ENCODE data around the gene CHSY1. TPM values are rescaled to one million over a fixed set of nuclear protein-coding genes. Genes with fewer than 3 reads are reported as not detected.

Gene CHSY1
- total RNA-seq, 2 donors from 2014 or later: 26.4 to 31.1 TPM

DNA sequence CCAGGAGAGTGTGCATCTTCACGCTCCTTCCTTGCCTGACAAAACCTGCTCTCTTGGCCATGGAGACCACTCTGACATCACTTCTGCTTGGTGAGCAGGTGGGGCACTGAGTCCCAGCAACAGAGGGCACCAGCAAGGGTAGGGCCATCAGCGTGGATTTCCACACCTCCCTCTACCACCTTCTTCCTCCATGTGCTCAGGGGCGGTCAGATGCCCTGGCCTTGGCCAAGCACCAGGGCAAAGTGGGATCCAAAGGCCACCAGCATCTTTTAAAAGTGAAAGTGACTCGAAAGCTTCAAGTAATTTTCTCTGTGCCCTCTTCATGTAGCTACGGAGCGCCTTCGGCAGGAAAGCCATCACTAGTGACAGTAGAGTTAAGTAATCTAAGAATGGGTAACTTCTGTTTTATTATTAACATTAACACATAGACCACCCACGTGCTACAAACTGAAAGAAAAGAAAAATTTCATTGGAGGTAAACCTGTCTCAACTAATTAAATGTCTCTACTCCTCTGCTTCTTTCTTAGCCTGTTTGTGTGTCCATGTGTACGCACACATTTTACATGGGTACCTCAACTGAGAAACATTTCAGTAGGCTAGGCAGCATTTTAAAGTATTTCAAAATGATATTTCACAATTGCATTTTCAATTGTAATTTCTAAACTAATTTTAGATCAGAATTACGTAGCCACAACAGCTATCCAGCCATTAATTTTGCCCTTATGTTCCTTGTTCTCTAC lies 57.9 kb downstream of the CHSY1 start:
- peak overlapping the region; percentile 31 for H3K27ac Mint-ChIP-seq
- peaks cover 97% of the 10 kb centered on the region for H3K4me1 Mint-ChIP-seq (ENCODE audit: low read depth)
- ATAC-seq (replicated peaks in 1 of 2): no peak
- DNase-seq: no peak
- no peaks in the 10 kb centered on the region for H3K9me3 Mint-ChIP-seq
- H3K27me3 Mint-ChIP-seq (ENCODE audit: low read depth): no peaks in the 10 kb centered on the region
- H3K4me3 Mint-ChIP-seq: peak overlapping the region; percentile 80 to 81
- peaks cover 0 to 6% of the 10 kb centered on the region in 2 donors for H3K36me3 Mint-ChIP-seq (ENCODE audit: insufficient read depth in 2 of 2)

- no peaks in the 10 kb centered on the region for H3K9me3 Mint-ChIP-seq
- no peak overlapping the region for H3K27ac Mint-ChIP-seq
- peak overlapping the region; percentile 14 to 80 for H3K4me3 Mint-ChIP-seq
- no peak for DNase-seq
- peaks cover 0 to 7% of the 10 kb centered on the region in 2 donors for H3K36me3 Mint-ChIP-seq (ENCODE audit: insufficient read depth in 2 of 2)
- H3K4me1 Mint-ChIP-seq (ENCODE audit: low read depth): peaks cover 97% of the 10 kb centered on the region
- no peak for ATAC-seq (replicated peaks in 1 of 2)
- H3K27me3 Mint-ChIP-seq (ENCODE audit: low read depth): no peaks in the 10 kb centered on the region
These were observed 58.7 kb downstream of the CHSY1 start for GRCh38 chr15:101193120-101193644.

DNA sequence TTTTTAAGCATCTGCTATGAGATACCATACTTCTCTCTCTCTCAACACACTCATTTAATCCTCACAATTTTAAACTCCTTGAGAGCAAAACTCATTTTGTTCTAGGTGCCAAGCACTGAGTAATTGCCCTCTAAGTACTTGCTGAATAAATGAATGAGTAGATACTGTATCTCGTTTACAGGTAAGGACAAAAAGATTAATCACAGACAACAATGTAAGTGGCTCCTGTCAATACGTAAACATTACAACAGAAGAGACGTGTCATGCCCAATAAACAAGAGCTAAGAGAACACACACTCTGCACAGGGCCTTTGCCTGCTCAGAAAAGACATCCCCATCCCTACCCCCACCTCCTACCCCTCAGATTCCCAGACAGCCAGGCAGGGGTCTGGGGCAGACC lies 59.8 kb downstream of the CHSY1 start:
- H3K9me3 Mint-ChIP-seq: no peaks in the 10 kb centered on the region
- peak overlapping the region; percentile 68 for H3K27ac Mint-ChIP-seq
- peaks cover 0 to 12% of the 10 kb centered on the region in 2 donors for H3K36me3 Mint-ChIP-seq (ENCODE audit: insufficient read depth in 2 of 2)
- H3K27me3 Mint-ChIP-seq (ENCODE audit: low read depth): no peaks in the 10 kb centered on the region
- peaks cover 98% of the 10 kb centered on the region for H3K4me1 Mint-ChIP-seq (ENCODE audit: low read depth)
- peak overlapping the region; percentile 2 to 20 for H3K4me3 Mint-ChIP-seq
- DNase-seq (no peak), ATAC-seq (replicated peaks in 1 of 2) (peak; percentile 14 to 16)

GRCh38 chr15:101191242-101191641 lies 60.6 kb downstream of the CHSY1 start:
- H3K4me3 Mint-ChIP-seq: peak overlapping the region in 1 of 2 donors; percentile 14
- ATAC-seq (replicated peaks in 1 of 2) (peak; percentile 39 to 46), DNase-seq (no peak)
- peaks cover 99% of the 10 kb centered on the region for H3K4me1 Mint-ChIP-seq (ENCODE audit: low read depth)
- peak overlapping the region; percentile 52 for H3K27ac Mint-ChIP-seq
- no peaks in the 10 kb centered on the region for H3K27me3 Mint-ChIP-seq (ENCODE audit: low read depth)
- peaks cover 0 to 12% of the 10 kb centered on the region in 2 donors for H3K36me3 Mint-ChIP-seq (ENCODE audit: insufficient read depth in 2 of 2)
- H3K9me3 Mint-ChIP-seq: no peaks in the 10 kb centered on the region

DNA sequence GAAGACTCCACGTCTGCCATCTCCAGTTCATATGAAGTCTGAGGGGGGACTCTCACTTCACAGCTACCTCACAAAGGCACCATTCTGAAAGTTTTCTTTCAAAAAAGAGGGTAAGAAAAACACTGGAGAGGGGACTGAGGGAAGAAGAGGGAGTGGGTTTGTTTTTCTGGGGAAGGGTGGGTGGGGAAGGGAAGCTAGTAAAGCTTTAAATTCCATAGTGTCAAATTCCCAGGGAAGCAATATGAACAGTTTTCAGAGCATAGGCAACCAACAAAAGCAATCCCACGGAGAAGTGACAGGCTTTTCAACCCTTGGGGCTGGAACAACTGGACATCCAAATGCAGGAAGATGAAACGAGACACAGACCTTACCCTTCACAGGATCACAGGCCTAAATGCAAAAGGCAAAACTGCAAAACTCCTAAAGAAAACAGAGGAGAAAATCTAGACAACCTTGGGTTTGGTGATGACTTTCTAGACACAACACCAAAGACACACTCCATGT lies 61.7 kb downstream of the CHSY1 start:
- Mint-ChIP-seq H3K4me1 (ENCODE audit: low read depth) (peaks cover 96% of the 10 kb centered on the region), H3K27me3 (ENCODE audit: low read depth) (no peaks in the 10 kb centered on the region), H3K9me3 (no peaks in the 10 kb centered on the region), H3K36me3 (ENCODE audit: insufficient read depth in 2 of 2) (peaks cover 0 to 15% of the 10 kb centered on the region in 2 donors), H3K27ac (peak overlapping the region; percentile 47), H3K4me3 (no peak overlapping the region)
- no peak for DNase-seq
- no peak for ATAC-seq (replicated peaks in 1 of 2)

GRCh38 chr15:101189409-101190091 lies 62.3 kb downstream of the CHSY1 start:
- ATAC-seq (replicated peaks in 1 of 2) (no peak), DNase-seq (no peak)
- Mint-ChIP-seq H3K27me3 (ENCODE audit: low read depth) (no peaks in the 10 kb centered on the region), H3K36me3 (ENCODE audit: insufficient read depth in 2 of 2) (peaks cover 0 to 14% of the 10 kb centered on the region in 2 donors), H3K27ac (peak overlapping the region; percentile 93), H3K4me3 (peak overlapping the region; percentile 80 to 84), H3K9me3 (no peaks in the 10 kb centered on the region), H3K4me1 (ENCODE audit: low read depth) (peaks cover 95% of the 10 kb centered on the region)

DNA sequence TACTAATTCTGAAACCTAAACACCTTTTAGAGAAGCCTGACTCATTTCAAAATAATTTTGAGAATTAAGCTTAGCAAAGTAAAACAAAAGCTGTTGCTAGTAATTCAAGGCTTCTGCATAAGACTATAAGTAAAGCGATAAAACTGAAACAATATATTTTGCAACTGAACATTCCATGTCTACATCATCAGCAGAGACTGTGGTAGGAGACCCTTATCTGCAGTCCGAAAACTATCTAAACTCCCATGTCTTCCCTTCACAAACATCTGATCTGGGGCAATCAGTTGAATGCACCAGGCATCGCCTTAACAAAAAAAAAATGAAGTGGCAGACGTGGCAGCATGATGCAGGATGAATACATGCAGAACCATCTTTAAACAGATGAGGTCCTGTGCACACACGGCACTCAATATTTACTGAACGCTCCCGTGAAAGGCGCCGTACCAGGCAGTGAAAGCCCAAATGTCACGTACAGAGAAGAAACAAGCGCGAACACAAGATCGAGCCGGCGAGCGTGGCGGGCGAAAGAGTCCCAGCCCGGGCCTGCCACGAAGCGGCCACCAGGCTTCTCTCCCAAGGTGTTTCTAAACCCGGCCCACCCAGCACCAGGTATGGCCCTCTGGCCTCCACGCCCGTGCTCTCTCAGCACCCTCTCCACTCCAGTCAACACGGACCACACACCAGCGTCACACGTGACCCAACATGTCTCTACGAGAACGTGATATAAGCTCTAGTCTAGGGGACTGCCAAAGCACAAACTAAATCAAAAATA lies 63.0 kb downstream of the CHSY1 start:
- DNase-seq (no peak), ATAC-seq (replicated peaks in 1 of 2) (peak; percentile 76 to 77)
- Mint-ChIP-seq H3K27ac (peak overlapping the region; percentile 93), H3K4me1 (ENCODE audit: low read depth) (peaks cover 87% of the 10 kb centered on the region), H3K27me3 (ENCODE audit: low read depth) (no peaks in the 10 kb centered on the region), H3K36me3 (ENCODE audit: insufficient read depth in 2 of 2) (peaks cover 0 to 12% of the 10 kb centered on the region in 2 donors), H3K9me3 (no peaks in the 10 kb centered on the region), H3K4me3 (peak overlapping the region; percentile 80 to 84)

DNA sequence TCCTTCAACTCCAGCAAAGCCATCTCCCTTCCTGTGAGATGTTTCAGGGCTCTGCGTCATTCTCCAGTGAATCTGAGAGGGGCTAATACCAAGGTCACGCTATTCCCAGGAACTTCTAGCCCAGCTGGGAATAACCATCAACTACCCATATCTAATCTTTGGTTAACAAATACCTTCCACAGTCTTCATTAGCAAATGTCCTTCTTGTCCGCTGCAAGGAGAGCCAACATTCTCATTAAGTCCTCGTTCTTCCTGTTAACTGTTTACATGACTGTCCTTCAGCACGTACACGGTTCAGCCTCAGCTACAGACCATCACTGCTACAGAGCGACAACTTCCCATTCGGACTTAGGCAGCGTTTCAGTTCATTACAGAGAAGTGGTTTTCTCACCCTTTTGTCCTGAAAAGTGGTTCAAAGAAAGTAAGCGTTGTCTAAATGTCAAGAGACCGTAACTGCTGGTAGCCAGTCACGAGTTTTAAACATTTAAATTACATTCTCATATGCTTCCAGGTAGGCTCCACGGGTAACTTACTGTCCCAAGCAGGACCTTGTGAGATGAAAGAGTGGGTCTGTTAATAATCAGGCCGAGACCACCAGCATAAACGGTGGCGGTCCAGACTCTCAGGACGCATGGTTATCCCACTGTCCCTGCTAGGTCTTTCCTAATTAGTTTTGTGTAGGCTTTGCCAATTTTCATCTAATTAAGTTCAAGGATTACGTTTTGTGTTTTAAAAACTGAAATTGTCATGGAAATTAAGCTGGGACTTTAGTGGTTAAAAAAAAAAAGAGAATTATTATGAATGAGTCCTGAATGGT lies 63.8 kb downstream of the CHSY1 start:
- no peak for ATAC-seq (replicated peaks in 1 of 2)
- no peaks in the 10 kb centered on the region for H3K27me3 Mint-ChIP-seq (ENCODE audit: low read depth)

GRCh38 chr15:101185770-101186169 lies 66.1 kb downstream of the CHSY1 start:
- no peak for DNase-seq
- H3K9me3 Mint-ChIP-seq: no peaks in the 10 kb centered on the region
- peak overlapping the region; percentile 8 for H3K27ac Mint-ChIP-seq
- H3K27me3 Mint-ChIP-seq (ENCODE audit: low read depth): no peaks in the 10 kb centered on the region
- peaks cover 7 to 12% of the 10 kb centered on the region in 2 donors for H3K36me3 Mint-ChIP-seq (ENCODE audit: insufficient read depth in 2 of 2)
- H3K4me3 Mint-ChIP-seq: no peak overlapping the region
- peaks cover 82% of the 10 kb centered on the region for H3K4me1 Mint-ChIP-seq (ENCODE audit: low read depth)
- ATAC-seq (replicated peaks in 1 of 2): no peak

More for the DNA sequence above, 63.8 kb downstream of the CHSY1 start:
- Mint-ChIP-seq H3K4me1 (ENCODE audit: low read depth) (peaks cover 82% of the 10 kb centered on the region), H3K27ac (peak overlapping the region; percentile 93), H3K36me3 (ENCODE audit: insufficient read depth in 2 of 2) (peaks cover 0 to 12% of the 10 kb centered on the region in 2 donors), H3K9me3 (no peaks in the 10 kb centered on the region), H3K4me3 (peak overlapping the region; percentile 80 to 84)
- no peak for DNase-seq

- H3K4me1 Mint-ChIP-seq (ENCODE audit: low read depth): peaks cover 82% of the 10 kb centered on the region
- no peaks in the 10 kb centered on the region for H3K9me3 Mint-ChIP-seq
- no peak for DNase-seq
- peak overlapping the region; percentile 8 for H3K27ac Mint-ChIP-seq
- peaks cover 7 to 12% of the 10 kb centered on the region in 2 donors for H3K36me3 Mint-ChIP-seq (ENCODE audit: insufficient read depth in 2 of 2)
- H3K4me3 Mint-ChIP-seq: no peak overlapping the region
- ATAC-seq (replicated peaks in 1 of 2): no peak
- H3K27me3 Mint-ChIP-seq (ENCODE audit: low read depth): no peaks in the 10 kb centered on the region
These were observed 66.5 kb downstream of the CHSY1 start for GRCh38 chr15:101185336-101185735.

DNA sequence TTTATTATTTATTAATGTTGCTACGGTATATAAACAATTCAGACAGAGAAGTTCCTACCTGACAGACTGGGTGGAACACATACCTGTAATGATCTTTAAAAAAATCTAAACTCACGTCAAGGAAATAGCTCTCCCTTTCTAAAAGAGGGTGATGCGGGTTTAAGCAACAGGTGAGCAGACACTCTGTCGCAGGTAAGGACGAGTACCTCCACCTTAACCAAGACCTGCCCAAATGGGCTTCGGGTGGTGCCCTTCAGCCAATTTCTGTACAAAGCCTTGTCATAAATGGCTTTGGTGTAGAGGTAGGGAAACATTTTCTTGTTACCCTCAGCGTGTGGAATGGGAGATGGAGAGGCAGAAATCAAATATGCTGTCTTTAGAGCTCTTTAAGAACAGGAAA lies 67.0 kb downstream of the CHSY1 start:
- Mint-ChIP-seq H3K4me3 (no peak overlapping the region), H3K9me3 (no peaks in the 10 kb centered on the region), H3K4me1 (ENCODE audit: low read depth) (peaks cover 82% of the 10 kb centered on the region), H3K27me3 (ENCODE audit: low read depth) (no peaks in the 10 kb centered on the region), H3K27ac (no peak overlapping the region), H3K36me3 (ENCODE audit: insufficient read depth in 2 of 2) (peaks cover 7 to 12% of the 10 kb centered on the region in 2 donors)
- DNase-seq (no peak), ATAC-seq (replicated peaks in 1 of 2) (no peak)

GRCh38 chr15:101183931-101184305 lies 67.9 kb downstream of the CHSY1 start:
- H3K27ac Mint-ChIP-seq: no peak overlapping the region
- peaks cover 7 to 10% of the 10 kb centered on the region in 2 donors for H3K36me3 Mint-ChIP-seq (ENCODE audit: insufficient read depth in 2 of 2)
- H3K4me3 Mint-ChIP-seq: no peak overlapping the region
- no peaks in the 10 kb centered on the region for H3K9me3 Mint-ChIP-seq
- no peaks in the 10 kb centered on the region for H3K27me3 Mint-ChIP-seq (ENCODE audit: low read depth)
- H3K4me1 Mint-ChIP-seq (ENCODE audit: low read depth): peaks cover 73% of the 10 kb centered on the region
- DNase-seq: no peak
- ATAC-seq (replicated peaks in 1 of 2): no peak

Data from activated T-cell treated with anti-CD3 and anti-CD28 coated beads, Interleukin-2, amount 50 U/mL, for 72 hours (primary cell).